ENCODE measurements around the gene MEX3C. TPM values are rescaled to one million over a fixed set of nuclear protein-coding genes. Genes with fewer than 3 reads are reported as not detected.

Gene MEX3C
- 59.4 and 67.3 TPM in 2 replicates for total RNA-seq
- 18.9 and 21.0 TPM in 2 replicates for polyA plus RNA-seq

- Histone ChIP-seq H3K4me1 (ENCODE audit: insufficient read depth) (peaks cover 4% of the 10 kb centered on the region), H3K4me3 (peak within 1 kb of the TSS; percentile 71), H3K79me2 (peaks cover 40% of the 10 kb centered on the region), H2AFZ (peak within 1 kb of the TSS; percentile 12), H3K9me3 (ENCODE audit: low read depth) (no peaks in the 10 kb centered on the region), H3K36me3 (replicated peaks; ENCODE audit: insufficient read depth, low read depth) (no peaks in the 10 kb centered on the region), H3K4me2 (peak within 1 kb of the TSS; percentile 82), H3K27ac (peak within 1 kb of the TSS; percentile 97), H3K27me3 (no peaks in the 10 kb centered on the region), H3K9me2 (replicated peaks; ENCODE audit: insufficient read depth) (no peaks in the 10 kb centered on the region), H4K20me1 (ENCODE audit: insufficient read depth, poor library complexity, severe bottlenecking) (peaks cover 25% of the 10 kb centered on the region)
- no peak for TF ChIP-seq EZH2phosphoT487 (IDR thresholded peaks at IDR 0.05; ENCODE audit: low read depth, severe bottlenecking, unreplicated experiment)
- TF ChIP-seq CTCF (IDR thresholded peaks at IDR 0.05; ENCODE audit: poor library complexity), result peak; percentile 29
- under 1% methylated on average over 39 of the region's 51 CpGs for WGBS (ENCODE audit: low lambda C conversion rate, missing lambda C conversion rate)
- DNase-seq (ENCODE audit: low spot score), result peak; percentile 99
Measured at GRCh38 chr18:51197661-51198424, at the start of gene MEX3C. TSS of gene MEX3C (minus strand) at chr18:51197681. CDS start at chr18:51197320, 361 bp downstream.

- 41% methylated on average over 3 of the region's 3 CpGs for WGBS (ENCODE audit: low lambda C conversion rate, missing lambda C conversion rate)
Measured at GRCh38 chr18:51241226-51241625, 43.7 kb upstream of the MEX3C start.

GRCh38 chr18:51236225-51236624 lies 38.7 kb upstream of the MEX3C start:
- H3K36me3 ChIP-seq (replicated peaks; ENCODE audit: insufficient read depth, low read depth), result no peaks in the 10 kb centered on the region
- DNase-seq (ENCODE audit: low spot score), result peak; percentile 70
- H3K4me1 ChIP-seq (ENCODE audit: insufficient read depth), result peaks cover 10% of the 10 kb centered on the region
- 32% methylated on average over 2 of the region's 2 CpGs for WGBS (ENCODE audit: low lambda C conversion rate, missing lambda C conversion rate)
- no peaks in the 10 kb centered on the region for H3K79me2 ChIP-seq
- TF ChIP-seq CTCF (IDR thresholded peaks at IDR 0.05; ENCODE audit: poor library complexity), result no peak
- TF ChIP-seq EZH2phosphoT487 (IDR thresholded peaks at IDR 0.05; ENCODE audit: low read depth, severe bottlenecking, unreplicated experiment), result no peak
- TF ChIP-seq EZH2 (IDR thresholded peaks at IDR 0.05; ENCODE audit: borderline replicate concordance), result no peak
- H2AFZ ChIP-seq, result no peak overlapping the region
- no peaks in the 10 kb centered on the region for H3K9me2 ChIP-seq (replicated peaks; ENCODE audit: insufficient read depth)
- H4K20me1 ChIP-seq (ENCODE audit: insufficient read depth, poor library complexity, severe bottlenecking), result no peaks in the 10 kb centered on the region
- H3K9me3 ChIP-seq (ENCODE audit: low read depth), result no peaks in the 10 kb centered on the region
- H3K27ac ChIP-seq, result peak overlapping the region; percentile 6
- no peak overlapping the region for H3K4me2 ChIP-seq
- no peak overlapping the region for H3K4me3 ChIP-seq
- no peaks in the 10 kb centered on the region for H3K27me3 ChIP-seq

More at GRCh38 chr18:51241226-51241625, 43.7 kb upstream of the MEX3C start:
- Histone ChIP-seq H3K9me3 (ENCODE audit: low read depth) (no peaks in the 10 kb centered on the region), H4K20me1 (ENCODE audit: insufficient read depth, poor library complexity, severe bottlenecking) (no peaks in the 10 kb centered on the region), H3K4me2 (no peak overlapping the region), H3K4me1 (ENCODE audit: insufficient read depth) (no peaks in the 10 kb centered on the region), H3K79me2 (no peaks in the 10 kb centered on the region), H3K36me3 (replicated peaks; ENCODE audit: insufficient read depth, low read depth) (no peaks in the 10 kb centered on the region), H3K9me2 (replicated peaks; ENCODE audit: insufficient read depth) (no peaks in the 10 kb centered on the region), H3K4me3 (no peak overlapping the region), H3K27ac (no peak overlapping the region), H2AFZ (no peak overlapping the region), H3K27me3 (no peaks in the 10 kb centered on the region)
- TF ChIP-seq EZH2phosphoT487 (IDR thresholded peaks at IDR 0.05; ENCODE audit: low read depth, severe bottlenecking, unreplicated experiment) (no peak), EZH2 (IDR thresholded peaks at IDR 0.05; ENCODE audit: borderline replicate concordance) (no peak), CTCF (IDR thresholded peaks at IDR 0.05; ENCODE audit: poor library complexity) (no peak)
- DNase-seq (ENCODE audit: low spot score), result no peak

Data from hepatocyte (in vitro differentiated cells).